GM18520 (cell line): ENCODE results near the gene TNFRSF14.
"Not testable (repeated sequence)": the region's sequence is repeated elsewhere in the genome, so short reads cannot be mapped to it uniquely, and the experiment has no call there.

Source experiments
- ATAC-seq: cut with Tn5 transposase; IDR thresholded peaks from one replicate; pipeline ENCODE4 v1.9.1; 2021; ENCODE audit not compliant: unreplicated experiment

TNFRSF14 gene

DNA sequence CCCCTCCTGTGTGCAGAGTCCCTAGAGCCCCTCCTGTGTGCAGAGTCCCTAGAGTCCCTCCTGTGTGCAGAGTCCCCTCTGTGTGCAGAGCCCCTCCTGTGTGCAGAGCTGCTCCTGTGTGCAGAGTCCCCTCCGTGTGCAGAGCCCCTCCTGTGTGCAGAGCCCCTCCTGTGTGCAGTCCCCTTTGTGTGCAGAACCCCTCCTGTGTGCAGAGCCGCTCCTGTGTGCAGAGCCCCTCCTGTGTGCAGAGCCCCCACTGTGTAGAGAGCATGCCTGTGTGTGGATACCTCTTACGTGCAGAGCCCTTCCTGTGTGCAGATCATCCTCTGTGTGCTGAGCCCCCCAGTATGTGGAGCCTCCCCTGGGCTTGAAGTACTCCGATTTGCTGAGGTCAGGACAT, 17.8 kb upstream of the TNFRSF14 start:
- ATAC-seq = no peak

DNA sequence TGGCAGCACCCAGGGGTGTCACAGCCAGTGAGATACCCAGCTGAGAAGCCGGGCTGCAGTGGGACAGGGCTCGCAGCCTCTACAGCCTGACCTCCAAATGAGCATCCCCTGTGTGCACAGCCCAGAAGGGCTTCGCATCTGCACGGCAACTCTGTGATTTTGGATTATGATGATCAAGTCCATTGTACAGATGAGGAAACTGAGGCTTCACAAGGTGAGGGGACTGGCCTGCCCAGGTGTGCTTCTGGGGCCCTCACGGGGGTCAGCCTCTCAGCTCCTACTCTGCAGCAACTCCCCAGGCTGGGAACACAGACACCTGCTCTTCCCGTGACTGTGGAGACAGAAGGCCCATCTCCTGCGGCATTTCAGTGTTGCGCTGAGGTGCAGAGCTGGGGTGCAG, 17.3 kb upstream of the TNFRSF14 start:
- ATAC-seq = no peak

DNA sequence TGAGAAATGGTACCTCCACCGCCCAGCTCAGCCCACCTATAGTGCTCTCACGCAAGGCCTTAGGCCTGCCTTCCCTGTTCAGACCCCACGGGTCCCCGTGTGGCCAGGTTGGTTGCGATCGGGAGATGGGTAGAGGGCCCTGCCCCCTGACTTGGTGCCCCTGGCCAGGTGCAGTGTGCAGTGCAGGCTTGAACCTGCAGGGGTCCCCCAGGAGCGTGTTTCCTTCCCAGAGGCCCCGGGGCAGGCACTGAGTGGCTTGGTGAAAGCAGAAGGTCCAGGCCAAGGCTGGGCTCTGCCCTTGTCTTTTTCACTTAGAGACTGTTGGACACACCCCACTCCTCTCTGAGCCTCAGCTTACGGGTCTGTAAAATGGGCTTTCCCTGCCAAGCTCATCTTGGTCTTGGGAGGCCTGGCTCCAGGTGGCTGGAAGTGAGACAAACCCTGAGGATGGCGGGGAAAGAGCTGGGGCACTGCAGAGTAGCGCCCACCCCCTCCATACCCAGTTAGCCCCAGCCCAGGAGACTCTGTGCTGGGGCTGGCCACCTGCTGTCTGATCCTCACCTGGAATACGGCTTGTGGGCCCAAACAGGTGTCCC, 16.8 kb upstream of the TNFRSF14 start:
- ATAC-seq = no peak

DNA sequence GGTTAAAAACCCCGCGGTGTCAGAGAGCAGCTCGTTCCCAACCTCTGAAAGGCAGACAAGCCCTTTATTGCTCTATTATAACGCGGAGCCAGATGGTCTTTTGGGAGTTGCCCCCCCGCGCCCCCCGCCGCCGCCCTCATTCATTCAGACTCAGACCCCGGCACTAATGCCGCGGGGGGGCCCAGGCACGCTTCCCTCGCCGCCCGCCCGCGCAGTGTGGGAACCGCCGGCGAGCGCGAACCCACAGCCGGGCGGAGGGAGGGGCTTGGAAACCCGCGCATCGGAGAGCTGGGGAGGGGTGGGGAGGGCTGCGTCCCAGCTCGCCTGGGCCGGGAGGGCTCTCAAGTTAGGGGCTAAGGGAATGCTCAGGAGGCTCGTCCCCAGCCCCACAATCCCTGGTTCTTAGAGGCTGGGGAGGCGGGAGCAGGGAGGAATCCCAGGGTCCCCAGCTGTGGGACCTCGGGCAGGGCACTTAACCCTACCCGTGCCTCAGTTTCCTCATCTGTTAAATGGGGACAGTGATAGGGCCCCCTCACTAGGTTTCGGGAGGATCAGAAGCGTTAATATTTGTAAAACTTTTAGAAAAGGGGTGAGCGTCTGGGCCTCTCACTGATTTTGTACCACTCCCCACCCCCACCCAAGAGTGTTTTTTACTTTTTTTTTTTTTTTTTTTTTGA, 15.2 kb upstream of the TNFRSF14 start:
- ATAC-seq = no peak

DNA sequence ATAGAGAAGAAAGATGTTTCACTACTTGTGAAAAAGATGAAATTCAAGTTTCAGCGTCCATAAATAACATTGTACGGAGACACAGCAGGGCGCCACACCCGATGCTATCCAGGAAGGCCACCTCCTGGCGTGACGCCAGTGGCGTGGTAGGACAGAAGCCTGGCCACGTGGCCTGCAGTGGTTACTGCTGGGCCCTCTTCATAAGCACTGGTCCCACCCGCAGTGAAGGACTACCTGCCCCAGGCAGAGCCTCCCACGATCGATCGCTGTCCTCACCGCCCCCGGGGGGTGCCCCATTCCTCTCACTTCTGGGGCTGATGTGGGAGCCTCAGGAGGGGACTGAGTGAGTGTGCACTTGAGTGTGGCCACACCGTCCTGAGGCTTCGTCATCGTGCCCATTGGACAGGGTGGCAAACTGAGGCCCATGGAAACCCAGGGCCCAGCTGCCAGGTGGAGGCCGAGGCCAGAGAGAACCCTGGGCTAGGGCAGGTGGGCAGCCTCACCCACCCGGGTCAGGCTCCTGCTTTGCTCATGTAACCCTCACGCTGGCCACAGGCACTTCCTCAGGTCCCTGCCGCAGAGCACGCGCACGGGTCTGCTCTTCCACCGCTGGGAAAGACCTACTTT, 14.4 kb upstream of the TNFRSF14 start:
- no peak for ATAC-seq

DNA sequence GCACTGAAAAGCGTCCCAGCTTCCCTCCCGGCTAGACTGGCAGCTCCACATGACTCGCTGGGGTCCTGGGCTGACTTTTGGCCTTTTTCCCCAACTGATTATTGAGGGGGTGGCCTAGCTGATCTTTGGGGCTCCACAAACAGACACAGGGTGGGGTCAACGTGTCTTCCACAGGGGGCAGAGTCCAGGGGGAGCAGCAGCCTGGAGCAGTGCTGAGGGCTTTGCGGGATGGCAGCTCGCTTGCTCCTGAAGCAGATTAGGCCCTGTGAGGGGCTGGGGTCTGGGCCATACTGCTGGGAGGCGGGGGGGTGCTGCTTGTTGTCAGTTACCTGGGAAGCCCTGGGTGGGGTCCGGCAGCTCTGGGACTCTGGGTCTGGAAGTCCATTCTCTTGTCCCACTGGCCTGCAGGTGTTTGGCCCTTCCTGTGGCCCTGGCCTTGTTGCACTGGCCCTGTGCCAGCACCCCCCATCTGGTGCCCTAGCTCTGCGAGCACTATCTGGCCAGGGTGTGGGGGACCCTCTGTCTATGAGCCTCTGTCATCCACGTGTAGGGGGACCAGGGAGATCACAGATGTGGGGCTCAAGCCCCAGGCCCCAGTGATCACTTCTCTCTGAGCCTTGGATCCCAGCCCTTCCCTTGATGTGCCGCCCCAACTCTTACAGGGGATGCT, 13.8 kb upstream of the TNFRSF14 start:
- no peak for ATAC-seq

DNA sequence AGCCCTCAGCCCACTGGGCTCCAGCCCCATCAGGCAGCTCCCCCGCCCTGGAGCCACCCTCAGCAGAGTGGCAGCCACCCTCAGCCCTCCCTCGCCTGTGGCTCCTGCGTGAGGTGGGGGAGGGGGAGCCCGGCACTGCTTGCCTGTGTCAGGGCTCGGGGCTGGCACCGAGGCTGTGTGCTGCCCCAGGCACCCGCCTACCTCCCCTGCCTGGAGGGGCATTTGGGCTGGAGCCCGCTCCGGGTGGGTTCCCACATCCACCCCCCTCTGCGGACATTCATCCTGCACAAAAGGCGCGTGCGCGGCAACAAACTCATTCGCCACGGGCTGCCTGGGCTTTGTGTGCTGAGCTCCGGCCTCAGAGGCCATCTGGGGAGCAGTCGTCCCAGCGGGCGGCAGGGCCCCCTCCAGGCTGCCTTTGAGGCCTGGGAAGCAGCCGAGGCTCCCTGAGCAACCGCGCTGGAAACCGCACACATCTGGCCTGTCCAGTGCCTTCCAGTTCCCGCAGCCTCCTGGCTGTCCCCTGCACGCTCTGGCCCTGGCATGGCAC, 12.6 kb upstream of the TNFRSF14 start:
- ATAC-seq = no peak

DNA sequence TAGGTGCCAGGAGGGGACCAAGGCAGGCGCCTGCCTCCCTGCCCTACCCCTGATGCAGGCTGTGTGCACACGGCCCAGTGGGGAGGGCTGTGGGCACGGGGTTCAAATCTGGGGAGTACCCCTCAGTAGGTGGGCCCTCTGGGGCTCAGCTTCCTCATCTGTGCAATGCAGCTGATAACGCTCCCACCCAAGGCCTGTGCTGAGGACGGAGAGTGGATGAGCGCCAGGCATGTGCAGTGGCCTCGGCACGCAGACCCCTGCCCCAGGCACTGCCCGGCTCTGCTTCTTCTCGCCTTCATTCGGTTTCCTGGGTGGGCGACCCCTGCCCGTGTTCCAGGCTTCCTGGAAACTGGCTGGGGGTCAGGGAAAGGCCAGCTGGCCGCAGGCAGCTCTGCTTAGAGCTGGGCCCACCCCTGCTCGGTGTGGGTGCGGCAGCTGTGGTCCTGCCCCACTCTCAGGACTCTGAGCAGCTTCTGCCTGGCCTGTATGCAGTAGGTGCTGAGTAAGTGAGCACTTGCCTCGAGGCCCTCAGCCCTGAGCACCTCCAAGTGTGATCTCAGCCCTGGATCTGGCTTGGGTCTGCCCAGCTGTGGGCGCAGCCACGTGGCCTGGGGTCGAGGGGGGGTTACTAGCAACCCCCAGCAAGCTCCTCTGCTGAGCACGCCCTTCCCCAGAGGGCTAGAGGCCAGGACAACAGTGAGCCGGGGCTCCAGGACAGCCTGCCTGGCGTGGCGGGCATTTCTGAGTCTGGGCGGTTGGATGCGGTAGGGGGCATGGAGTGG, 11.9 kb upstream of the TNFRSF14 start:
- ATAC-seq = no peak

DNA sequence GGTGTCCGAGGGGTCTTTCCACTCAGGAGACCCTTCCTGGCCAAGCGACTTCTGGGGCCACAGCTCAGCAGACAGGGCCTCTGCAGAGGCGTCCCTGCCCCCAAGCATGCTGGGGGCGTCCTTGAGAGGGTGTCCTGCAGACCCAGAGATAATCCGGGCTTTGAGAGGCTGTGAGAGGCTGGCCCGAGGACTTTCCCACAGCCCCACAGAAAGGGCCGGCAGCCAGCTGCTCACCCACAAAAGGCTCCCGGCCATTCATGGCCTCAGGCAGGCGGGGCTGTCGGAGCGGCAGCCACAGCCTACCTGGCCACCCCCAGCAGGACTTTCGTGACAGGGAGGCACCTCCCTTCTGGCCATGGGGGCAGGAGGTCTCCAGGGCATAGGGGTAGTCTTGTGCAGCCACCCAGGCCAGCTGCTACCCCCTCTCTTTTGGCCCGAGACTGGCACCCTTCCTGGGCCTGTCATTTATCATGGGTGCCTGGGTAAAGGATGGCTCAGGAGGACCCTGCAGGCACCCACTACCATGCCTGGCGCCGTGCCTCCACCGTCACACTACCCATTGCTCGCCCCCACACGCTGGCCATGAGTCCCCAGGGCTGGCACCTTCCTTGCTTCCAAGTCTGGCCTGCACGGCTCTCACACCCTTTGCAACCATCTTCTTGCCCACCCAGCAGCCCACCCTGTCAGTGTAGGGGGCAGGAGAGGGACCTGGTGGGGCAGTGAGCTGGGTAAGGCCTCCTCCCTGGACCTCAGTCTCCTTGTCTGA, 11.1 kb upstream of the TNFRSF14 start:
- no peak for ATAC-seq

DNA sequence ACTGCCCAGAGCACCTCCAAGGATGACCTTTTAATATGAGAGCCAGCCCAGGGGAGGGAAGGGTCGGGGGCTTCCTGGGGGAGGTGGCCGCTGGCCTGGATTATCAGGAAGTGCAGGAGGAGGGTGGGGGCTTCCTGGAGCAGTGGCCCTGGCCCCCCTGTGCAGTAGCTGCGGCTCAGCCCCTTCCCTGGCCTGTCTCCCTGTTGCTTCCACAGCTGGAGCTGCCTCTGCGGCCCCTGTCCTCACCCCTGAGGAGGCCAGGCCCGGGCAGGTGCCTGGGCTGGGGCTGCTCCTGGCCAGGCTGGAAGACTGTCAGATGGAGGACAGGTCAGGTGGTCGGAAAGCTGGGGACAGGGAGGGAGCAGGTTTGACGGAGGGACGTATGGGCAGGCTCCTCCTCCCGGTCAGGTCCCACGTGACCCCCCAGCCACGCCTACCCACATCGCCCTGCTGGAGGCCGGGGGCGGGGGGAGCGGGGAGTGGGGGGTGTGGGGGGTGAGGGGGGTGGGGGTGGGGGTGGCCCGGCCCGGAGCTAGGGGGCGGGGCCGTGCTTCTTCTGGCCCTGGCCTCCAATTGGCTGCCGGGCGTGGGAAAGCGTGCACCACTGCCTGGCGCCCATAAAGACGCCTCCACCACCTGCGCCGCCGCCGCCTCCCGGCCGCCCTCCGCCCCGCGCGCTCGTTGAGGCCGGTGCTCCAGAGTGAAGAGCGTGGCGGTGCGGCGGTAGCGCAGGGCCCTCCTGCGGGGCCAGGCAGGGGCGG, 10.2 kb upstream of the TNFRSF14 start:
- ATAC-seq = peak; percentile 24

DNA sequence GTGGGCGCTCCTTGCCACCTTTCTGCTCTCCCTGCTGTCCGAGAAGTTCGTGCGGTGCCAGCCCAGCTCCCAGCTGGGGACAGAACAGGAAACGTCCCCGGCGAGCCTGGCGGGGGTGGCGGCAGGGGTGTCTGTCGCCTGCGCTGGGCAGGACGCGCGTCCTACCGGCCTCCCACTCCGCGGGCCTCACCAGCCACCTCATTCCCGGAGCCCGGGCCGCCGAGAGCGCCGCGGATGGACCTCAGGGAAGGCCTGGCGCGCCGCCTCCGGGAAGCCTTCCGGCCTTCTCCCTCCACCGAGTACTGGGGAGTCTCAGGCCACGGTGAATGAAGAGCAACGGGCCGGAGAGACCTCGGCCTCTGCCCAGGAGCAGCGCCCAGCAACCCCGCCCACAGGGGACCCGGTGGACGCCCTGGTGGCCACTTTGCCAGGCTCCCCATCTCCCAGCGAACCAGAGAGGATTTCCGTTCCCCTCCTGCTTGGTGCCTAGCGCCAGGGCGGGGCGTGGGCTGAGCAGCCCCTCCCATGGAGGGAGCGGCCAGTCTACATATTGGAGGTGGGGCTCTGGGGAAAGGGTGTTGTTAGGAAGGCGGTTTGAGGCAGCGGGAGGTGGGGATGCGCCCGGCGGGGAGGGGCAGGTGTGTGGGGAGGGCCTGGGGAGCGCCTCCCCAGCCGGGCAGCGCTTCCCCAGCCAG, 9.5 kb upstream of the TNFRSF14 start:
- ATAC-seq = peak; percentile 19

DNA sequence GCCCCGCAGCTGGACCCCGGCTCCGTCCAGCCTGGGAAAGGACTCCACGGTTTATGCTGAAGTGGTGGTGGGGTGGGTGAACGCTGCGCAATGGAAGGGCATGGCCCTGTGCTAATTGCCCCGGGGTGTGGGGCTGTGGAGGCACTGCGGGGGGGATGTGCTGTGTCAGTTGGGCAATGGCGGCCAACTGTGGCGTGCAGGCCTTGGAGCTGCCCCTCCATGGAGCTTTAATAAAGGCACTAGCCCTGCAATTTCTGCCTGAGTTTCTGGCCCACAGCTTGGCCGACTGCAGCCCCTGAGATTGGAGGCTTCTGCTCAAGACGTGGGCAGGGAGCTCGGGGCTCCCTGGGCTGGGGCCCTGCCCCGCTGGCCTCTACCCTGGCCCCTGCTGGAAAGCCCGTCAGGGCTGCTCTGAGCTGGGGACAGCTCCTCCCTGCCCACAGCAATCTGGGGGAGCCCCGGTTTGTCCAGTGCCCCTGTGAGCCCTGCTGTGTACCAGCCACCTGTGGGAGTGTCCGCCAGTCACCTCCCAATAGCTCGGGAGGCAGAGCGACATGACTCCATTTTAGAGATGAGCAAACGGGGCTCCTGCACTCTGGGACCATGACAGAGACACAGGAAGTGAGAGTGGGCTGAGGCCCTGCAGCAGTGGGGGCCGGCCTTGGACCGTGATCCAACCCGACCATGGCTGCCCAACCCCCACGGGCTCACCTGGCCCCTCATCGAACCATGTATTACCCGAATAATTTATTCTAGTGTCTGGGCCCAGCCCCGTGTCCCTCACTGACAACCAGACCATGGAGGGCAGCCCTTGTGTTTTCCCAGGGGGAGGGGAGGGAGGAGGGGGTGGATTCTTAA, 8.7 kb upstream of the TNFRSF14 start:
- no peak for ATAC-seq

DNA sequence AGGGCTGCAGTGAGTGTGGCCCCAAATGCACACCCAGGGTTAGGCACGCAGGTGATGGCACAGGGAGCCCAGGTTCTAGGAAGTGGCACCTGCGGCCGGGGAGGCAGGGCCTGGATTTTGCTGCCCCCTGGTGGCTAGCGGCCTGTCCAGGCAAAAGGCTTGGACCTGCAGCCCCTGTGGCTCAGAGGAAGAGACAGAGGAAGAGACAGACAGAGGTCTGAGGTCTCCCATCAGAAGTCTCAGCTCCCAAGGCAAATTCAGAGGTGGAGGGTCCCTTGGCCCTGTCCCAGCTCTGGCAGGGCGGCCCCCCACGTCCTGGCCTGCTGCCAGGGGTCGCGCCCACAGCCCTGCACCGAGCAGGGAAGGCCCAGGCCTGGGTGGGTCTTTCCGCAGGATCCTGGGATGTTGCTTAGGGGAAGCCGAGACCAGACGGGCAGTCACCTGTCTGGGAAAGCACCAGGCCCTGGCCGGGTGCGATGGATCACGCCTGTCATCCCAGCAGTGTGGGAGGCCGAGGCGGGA, 8.0 kb upstream of the TNFRSF14 start:
- peak; percentile 14 for ATAC-seq

DNA sequence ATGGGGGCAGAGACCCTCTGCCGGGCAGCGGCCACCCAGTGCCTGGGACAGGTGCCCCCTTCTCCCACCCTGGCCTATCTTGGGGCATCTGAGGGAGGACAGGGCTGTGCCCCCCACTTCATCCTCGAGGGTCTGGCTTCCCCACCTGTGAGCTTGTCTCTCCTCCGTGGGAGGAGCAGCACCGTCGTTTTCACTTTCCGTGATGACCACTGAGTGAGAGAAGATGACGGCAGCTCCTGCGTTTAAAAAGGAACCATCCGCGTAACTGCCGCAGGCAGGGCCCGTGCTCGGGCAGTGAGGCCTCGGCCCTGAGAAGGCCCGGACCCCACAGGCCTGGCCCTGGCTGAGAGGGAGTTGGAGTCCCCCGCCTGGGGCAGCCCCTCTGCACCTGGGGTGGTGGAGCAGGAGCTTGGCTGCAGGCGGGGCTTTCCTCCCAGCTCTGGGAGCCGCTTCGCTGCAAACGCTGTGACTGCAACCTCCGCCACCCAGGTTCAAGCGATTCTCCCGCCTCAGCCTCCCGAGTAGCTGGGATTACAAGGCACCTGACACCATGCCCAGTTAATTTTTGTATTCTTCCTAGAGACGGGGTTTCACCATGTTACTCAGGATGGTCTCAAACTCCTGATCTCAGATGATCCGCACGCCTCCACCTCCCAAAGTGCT, 6.7 kb upstream of the TNFRSF14 start:
- ATAC-seq = not testable (repeated sequence)

DNA sequence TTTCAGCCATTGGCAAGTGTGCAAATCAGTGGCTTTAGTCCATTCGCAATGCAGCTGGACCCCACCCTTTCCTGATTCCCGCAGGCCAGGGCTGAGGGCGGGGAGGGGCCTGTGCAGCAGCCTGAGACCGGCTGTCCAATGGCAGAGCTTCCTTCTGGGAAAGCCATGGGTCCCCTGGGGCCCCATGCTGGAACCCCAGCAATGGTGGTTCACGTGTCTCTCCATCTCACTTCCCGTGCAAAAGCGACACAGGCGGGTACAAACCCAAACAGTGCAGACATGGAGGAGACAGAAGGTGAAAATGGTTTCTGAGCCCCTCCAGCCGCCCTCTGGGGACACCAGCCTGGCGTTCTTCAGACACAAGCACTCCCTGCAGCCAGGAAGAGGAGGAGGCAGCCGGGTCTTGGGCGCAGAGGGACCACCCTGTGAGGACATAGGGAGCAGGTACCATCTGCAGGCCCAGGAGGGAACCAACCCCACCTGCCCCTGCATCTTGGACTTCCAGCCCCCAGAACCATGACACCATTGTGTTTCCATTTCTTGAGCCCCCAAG, 5.8 kb upstream of the TNFRSF14 start:
- not testable (repeated sequence) for ATAC-seq

DNA sequence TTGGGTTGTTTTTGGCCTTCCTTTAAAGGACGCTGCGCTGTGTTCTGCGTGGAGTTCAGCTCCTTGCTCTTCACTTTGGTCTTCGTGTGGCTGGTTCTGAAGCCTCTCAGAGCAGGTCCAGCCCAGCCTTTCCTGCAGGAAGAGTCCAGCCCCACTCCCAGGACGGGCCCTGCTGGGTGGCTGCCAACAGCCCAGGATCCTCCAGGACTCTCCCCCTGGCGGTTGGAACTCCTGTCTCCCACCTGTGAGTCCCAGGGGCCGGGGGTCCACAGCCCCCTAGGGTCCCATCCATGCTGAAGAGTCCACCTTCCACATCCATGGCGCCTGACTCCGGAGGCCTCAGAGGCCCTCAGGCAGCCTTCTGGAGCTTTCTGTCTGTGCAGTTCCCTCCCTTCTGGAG, 4.6 kb upstream of the TNFRSF14 start:
- not testable (repeated sequence) for ATAC-seq

DNA sequence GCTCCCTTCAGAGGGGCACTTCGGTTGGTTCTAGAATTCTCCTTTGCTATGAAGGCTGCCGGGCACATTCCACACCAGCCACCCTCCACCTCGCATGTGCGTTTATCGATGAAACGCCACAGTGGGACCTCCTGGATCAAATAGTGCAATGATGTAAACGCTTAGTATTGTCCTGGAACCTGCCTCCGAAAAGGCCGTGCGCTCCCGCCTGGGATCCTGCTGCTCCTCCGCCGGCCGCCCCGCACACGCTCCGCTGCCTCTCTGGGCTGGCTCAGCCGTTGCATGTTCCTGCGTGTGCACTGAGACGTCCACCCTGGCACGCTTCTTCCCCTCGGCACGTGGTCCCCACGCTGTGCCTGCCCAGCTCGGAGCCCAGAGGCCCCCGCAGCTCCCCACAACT, 4.0 kb upstream of the TNFRSF14 start:
- ATAC-seq = no peak
